NCI-H748 (cell line): ENCODE measurements around the gene TMEM151B.
"Not testable (repeated sequence)": the region's sequence is repeated elsewhere in the genome, so short reads cannot be mapped to it uniquely, and the experiment has no call there.

Experiments used
- DNase-seq: peaks from one replicate; lab custom pipeline; 2025; ENCODE audit not compliant: unreplicated experiment; lab: John Stamatoyannopoulos, UW

The TMEM151B gene

DNA sequence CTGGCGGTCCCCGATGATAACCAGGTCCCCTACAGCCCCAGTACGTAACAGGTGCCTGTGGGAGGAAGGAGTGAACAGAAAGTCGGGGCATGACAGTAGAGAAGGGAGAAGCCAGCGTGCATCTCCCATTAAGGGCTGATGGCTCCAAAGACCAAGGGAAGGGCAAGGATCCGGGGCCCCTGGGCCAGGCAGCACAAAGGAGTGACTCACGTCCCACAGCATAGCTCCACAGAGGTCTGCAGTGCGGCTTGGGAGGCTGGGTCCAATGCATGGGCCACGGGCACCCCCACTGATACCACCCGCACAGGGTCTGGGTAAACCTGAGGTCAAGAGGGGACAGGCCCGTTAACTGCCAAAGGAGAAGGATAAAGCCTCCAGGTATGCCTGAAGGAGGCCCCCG, 32.6 kb downstream of the TMEM151B start:
- no peak for DNase-seq

GRCh38 chr6:44303842-44304241, 33.6 kb downstream of the TMEM151B start:
- no peak for DNase-seq

DNA sequence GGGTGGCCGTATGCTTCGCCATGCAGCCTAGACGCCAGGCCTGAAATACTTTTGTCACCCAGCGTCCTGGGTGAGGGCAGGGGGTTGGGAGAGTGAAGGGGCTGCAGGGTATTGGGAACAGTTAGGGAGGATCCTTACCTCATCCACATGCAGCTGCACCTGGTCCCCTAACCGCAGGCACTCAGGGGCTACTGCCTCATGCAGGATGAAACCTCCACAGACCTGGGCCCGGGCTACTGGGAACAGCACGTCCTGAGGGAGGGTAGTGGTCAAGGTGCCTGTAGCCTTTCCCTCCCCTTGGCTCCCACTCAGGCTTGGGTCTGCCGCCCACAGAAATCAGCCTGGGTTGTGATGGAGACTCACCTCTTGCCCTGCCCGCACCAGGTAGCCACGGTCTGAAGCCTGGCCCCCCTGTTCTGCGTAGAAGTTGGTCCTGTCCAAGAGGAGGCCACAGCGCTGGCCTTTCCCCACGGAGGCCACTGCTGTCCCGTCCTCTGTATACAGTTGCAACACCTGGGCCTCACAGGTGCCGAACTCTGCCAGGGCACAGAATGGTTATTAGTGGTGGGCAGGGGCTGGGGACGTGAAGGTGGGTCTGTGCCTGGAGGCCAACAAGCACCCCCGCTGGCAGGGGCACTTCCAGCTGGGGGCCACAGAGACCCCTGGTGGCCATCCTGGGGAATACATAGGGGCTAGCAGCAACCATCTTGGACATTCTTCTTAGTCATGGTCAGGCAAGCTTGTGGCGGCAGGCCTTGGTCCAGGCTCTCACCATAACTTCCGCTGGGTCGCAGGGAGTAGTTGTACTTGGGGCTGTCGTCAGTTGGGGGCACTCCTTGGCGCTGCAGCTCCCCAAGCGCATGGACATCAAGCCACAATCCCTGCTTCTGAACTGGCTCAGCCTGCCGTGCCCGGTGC, 34.3 kb downstream of the TMEM151B start:
- DNase-seq, result peak; percentile 44

GRCh38 chr6:44305200-44305725, 35.0 kb downstream of the TMEM151B start:
- no peak for DNase-seq

- no peak for DNase-seq
Measured at GRCh38 chr6:44306710-44307109, 36.5 kb downstream of the TMEM151B start.

GRCh38 chr6:44307217-44307616, 37.0 kb downstream of the TMEM151B start:
- no peak for DNase-seq

DNA sequence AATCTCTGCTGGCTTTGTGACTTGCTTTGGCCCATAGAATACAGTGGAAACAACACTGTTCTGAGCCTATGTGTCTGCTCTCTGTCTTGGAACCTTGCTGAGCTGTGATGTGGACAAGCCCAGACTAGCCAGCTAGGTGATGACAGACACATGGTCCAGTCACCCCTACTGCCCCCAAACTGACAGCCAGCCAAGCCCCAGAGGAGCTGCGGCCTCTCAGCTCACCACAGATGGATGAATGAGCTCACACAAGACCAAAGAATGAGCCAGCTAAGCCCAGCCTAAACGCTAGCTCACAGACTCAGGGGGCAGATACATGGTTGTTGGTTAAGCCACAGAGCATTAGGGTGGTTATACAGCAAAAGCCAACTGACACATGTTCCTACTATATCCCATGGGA, 38.8 kb downstream of the TMEM151B start:
- DNase-seq, result no peak

- no peak for DNase-seq
Measured at GRCh38 chr6:44309631-44310030, 39.4 kb downstream of the TMEM151B start.

- no peak for DNase-seq
Measured at GRCh38 chr6:44310241-44310640, 40.0 kb downstream of the TMEM151B start.

- DNase-seq, result no peak
Measured at GRCh38 chr6:44311304-44311703, 41.1 kb downstream of the TMEM151B start.

- no peak for DNase-seq
Measured at GRCh38 chr6:44311767-44312166, 41.5 kb downstream of the TMEM151B start.

DNA sequence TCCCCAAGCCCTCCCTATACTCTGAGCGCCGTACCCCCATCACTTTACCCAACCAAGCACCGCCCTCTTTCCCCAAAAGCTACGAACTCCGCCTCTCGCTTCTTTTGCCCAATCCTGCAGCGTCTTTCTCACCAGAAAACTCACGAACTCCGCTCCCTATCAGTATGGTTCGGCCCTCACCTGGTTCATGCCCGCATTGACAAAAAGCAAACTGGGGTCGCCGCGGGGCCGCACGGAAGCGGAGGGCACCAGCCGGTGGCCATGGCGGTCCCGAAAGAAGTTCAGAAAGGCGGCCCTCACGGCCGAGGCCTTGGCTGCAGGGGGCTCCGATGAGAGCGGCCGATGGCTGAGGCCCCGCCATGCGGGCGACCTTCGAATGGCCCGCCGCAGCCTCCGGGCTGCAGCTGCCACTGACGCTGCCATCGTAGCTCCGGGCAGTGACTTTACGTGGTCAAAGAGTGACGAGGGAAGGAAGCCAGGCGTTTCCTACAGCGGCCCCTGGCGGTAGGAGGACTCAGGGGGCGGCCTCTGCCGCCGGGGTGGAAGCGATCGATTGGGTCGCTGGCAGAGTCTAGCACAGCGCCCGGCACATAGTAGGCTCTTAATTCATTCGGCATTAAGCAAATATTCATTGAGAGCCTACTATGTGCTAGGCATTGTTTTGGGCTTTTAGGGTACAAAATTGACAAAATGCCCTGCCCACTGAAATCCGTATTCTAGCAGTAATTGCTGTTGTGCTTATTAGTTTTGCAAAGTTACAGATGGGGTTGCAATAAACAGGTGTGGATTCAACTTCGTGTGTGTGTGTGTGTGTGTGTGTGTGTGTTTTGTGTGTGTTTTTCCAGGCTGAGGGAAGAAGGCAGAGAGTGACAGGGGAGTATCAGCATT, 42.9 kb downstream of the TMEM151B start, which contains the start of gene AARS2:
Gene AARS2, minus strand, starts transcription at position 447 of the 888 bp plus-strand sequence. Its CDS starts 24 bp downstream, at position 423.
- DNase-seq, result peak; percentile 94

DNA sequence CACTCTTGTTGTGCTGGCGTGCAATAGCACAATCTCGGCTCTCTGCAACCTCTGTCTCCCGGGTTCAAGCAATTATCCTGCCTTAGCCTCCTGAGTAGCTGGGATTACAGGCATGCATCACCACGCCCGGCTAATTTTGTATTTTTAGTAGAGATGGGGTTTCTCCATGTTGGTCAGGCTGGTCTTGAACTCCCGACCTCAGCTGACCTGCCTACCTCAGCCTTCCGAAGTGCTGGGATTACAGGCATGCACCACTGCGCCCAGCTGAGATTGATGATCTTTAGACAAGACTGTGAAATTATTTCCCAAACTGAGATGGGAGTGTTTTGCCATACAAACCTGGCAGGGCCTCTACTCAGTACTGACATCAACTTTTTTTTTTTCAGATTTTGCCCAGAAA, 44.4 kb downstream of the TMEM151B start:
- not testable (repeated sequence) for DNase-seq

DNA sequence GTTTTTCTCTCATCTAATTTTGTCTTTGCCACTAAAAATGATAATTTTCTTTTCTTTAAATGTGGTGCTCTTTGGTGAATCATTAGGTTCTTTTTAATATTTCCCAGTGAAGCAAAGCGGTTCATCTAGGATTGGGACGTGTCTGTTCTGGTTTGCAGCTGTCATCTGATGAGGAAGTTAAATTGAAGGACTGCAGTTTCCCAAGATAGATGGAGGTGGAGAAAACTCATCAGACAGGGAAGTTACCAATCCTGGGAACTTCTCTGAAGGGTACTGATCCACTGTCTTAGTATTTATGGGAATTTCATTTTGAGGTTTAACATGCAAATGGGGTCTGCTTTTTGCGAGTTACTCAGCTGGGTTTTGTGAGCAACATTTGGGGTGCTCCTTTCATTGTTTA, 45.3 kb downstream of the TMEM151B start:
- no peak for DNase-seq

DNA sequence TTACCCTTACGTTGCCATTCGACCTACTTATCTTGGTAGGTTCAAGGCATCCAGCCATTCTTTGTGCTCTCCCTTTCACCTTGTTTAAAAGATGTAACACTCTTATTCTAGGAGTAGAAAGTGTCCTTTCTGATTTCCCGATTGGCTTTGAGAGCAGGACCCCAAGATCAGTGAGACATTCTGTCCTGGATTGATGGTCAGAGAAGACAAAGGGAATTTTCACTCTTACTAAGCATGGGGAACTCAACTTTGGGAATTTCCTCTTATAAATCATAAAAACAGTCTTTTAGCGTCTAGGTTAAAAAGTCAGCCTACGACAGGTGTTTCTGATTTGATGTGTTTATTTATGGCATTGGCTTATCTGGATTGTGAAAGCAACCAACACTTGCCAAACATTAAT, 45.7 kb downstream of the TMEM151B start:
- DNase-seq, result no peak

GRCh38 chr6:44316481-44316880, 46.2 kb downstream of the TMEM151B start:
- no peak for DNase-seq

DNA sequence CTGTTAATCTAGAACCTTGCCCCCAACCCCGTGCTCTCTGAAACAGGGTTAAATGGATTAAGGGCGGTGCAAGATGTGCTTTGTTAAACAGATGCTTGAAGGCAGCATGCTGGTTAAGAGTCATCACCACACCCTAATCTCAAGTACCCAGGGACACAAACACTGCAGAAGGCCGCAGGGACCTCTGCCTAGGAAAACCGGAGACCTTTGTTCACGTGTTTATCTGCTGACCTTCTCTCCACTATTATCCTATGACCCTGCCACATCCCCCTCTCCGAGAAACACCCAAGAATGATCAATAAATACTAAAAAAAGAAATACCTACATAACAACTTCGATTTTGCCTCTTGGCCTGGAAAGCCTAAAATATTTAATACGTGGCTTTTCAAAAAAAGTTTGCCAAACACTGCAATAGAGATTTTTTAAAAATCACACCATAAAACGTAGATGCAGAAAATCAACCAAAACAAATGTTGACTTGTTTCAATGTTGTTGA, 46.9 kb downstream of the TMEM151B start:
- peak; percentile 25 for DNase-seq

GRCh38 chr6:44321210-44321609, 51.0 kb downstream of the TMEM151B start:
- no peak for DNase-seq

- no peak for DNase-seq
Measured at GRCh38 chr6:44327096-44327495, 56.8 kb downstream of the TMEM151B start.

DNA sequence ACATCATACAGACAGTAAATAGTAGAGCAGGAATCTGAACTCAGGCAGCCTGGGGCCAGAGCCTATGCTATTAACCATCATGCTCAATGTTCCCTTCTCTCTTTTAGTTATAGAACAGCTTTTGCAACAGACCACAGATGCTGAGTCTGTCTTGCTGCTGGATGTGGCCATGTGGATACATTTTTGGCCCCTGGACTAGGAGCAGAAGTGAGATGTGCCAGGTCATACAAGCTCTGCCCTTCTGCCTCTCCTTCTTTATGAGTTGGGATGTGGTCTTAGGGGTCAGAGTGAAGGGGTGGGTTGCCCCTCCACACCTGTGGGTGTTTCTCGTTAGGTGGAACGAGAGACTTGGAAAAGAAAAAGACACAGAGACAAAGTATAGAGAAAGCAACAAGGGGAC, 57.5 kb downstream of the TMEM151B start:
- no peak for DNase-seq

DNA sequence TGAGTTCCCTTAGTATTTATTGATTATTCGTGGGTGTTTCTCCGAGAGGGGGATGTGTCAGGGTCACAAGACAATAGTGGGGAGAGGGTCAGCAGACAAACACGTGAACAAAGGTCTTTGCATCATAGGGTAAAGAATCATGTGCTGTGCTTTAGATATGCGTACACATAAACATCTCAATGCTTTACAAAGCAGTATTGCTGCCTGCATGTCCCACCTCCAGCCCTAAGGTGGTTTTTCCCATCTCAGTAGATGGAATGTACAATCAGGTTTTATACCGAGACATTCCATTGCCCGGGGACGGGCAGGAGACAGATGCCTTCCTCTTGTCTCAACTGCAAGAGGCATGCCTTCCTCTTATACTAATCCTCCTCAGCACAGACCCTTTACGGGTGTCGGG, 58.0 kb downstream of the TMEM151B start:
- not testable (repeated sequence) for DNase-seq
